Activated T-helper 9 cell treated with anti-CD3 and anti-CD28 coated beads, Interleukin-2, amount 50 U/mL, for 16 hours (primary cell): ENCODE results near the gene NOL9.
"Not testable (repeated sequence)": the region's sequence is repeated elsewhere in the genome, so short reads cannot be mapped to it uniquely, and the experiment has no call there.

Experiments
- DNase-seq: peaks from one replicate; pipeline ENCODE4 v3.0.0-alpha.2; 2020; ENCODE audit warnings: low read depth

Gene NOL9

DNA sequence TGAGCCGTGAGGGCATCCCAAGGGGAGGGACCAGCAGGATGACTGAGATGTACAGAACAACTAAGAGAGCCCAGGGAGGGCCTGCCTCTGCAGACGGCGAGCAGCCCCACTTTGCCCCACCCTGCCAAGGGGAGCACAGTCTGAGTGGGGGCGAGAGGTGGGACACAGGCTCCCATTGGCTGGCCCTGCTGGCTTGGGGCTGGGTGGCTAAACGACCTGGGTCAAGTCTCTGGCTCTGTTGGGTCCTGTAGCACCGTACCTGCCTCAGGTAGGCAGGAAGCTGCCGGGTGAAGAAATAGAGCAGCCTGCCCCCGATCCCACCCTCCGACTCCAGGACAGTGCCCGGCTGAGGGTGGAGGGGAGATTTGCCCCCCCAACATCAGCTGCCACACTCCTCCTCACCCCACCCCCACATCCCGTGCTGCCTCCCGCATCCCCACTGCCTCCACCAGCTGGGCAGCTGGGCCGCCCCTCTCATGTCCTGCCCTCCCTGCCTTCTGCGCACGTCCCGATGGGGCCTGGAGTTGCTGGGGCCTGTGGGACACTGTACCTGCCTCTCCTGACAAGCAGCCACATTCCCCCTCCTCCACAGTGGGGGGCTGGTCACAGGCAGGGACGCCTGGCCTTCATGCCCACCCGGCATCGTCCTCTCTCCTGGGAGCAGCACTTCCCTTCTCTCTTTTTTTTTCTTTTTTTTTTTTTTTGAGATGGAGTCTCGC, 50.3 kb downstream of the NOL9 start:
- DNase-seq, result no peak

DNA sequence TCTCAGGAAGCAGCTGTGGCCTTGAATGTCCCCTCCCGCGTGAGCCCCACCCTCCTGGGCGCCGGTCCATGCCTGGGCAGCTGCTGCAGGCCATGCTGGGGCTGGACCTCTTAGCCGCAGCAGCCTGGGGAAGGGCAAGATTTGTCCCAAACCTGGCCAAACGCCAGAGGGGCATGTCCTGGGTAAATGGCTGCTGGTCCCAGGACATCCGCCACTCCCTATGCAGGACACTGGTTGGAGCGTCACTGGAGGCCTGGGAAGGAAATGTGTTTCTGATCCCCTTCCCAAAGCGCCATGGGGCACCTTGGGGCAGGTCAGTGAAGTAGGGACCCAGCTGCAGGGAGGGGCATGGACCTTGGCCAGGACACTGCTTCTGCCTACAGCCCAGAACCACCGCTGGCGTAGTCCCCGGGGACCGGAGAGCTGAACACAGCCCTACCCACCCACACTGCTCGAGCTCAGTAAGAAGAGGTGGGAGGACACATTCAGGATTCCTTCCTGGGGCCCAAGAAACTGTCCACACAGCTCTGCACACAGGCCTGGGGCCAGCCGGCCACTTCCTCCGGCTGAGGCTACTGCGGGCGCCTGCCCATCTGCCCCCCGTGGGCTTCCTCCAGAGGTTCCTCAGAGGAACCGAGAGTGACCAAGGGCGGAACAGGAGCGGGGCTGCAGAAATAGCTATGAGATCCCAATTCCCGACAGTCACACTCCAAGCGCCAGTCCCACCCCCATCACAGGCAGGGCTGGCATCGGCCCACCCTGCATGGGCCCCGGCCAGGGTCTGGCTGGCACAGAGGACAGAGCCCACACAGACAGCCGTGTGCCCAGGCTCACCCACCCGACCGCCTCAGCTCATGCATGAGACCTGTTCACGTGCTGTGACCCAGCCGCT, 52.1 kb downstream of the NOL9 start:
- no peak for DNase-seq

DNA sequence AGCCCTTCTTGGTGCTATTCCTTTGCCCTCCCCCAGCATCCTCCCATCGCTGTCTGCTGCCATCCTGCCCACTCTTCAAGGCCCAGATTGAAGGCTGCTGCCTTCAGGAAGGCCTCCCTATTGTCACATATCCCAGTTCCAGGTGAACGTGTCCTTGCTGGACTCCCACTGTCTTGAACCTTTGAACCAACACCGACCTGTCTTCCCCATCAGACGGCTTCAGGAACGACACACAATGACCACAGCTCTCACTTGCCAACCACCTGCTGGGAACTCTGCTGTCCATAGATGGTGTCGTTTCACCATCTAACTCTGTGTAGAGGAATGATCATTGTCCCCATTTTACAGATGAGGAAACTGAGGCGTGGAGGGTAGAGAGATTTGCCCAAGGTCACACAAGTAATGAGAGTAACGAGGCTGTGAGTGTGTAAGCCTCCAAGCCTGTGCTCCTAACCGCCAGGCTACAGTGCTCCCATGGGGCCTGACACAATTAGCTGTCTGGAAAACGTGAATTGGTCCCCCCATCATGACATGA, 53.0 kb downstream of the NOL9 start:
- DNase-seq, result no peak

DNA sequence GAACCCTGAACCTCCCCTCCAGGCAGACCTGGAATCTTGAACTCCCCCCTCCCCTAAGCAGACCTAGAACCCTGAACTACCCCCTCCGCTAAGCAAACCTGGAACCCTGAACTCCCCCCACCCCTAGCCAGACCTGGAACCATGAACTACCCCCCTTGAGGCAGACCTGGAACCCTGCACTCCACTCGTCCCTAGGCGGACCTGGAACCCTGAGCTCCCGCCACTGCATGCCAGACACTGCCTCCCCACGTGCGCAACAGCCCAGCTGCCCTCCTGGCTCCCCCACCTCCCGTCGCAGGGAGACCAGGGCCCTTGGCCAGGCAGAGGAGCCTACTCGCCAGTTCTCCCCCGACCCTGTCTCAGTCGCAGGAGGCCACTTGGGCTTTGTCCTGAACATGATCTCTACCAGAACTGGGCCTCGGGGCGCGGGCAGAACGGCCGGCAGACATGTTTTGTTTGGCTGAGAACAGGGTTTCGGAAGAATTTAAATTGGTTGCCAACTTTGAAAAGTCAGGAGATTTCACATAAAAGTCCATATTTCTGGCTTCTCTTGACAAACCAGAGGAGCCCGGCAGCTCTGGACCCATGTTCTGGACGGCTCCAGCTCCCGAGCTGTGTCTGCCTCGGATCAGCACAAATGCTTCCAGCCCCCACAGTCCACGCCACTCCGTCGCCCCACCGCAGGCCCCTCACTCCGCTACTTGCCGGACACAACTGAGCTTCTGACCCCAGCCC, 53.6 kb downstream of the NOL9 start:
- no peak for DNase-seq

DNA sequence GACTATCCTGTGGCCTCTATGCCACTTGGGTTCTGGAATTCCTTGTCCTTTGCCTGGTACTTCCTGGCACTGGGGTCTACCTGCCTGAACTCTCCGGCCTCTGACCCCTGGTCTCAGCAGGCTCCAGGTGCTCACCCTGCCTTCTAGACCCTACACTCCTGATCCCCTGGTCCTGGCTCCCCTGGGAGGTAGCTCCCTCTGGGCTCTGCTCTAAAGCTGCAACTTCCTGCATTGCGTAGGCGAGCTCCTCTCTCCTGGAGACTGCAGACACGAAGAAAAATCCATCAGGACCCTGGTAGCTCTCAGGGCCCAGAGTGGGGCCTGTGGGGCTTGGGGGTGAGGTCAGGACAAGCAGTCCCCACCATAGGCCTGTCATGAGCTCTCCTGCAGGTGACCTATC, 55.0 kb downstream of the NOL9 start:
- no peak for DNase-seq

DNA sequence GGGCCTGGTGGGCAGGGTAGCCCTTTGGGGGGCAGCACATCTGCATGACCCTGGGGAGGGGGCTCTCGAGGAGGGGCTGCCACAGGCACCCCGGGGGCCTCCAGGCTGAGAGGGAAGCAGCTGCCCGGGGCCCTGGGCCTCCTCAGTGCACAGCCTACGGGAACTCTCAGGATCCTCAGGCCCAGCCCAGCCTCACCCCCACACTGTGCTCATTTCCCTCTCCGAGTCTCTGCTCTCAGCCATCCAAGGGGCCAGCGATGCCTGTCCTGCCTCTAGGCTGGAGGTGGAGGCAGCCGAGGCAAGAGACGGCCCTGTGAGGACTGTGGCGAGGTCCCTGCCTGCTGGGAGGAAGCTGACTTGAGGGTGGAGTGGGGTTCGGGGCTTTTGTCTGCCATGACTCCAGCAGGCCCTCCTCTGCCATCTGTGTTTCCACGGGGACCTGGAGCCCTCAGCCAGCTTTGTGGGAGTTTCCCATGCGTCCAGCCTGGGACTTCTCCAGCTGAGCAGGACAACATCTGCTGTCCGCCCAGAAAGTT, 55.7 kb downstream of the NOL9 start:
- no peak for DNase-seq

DNA sequence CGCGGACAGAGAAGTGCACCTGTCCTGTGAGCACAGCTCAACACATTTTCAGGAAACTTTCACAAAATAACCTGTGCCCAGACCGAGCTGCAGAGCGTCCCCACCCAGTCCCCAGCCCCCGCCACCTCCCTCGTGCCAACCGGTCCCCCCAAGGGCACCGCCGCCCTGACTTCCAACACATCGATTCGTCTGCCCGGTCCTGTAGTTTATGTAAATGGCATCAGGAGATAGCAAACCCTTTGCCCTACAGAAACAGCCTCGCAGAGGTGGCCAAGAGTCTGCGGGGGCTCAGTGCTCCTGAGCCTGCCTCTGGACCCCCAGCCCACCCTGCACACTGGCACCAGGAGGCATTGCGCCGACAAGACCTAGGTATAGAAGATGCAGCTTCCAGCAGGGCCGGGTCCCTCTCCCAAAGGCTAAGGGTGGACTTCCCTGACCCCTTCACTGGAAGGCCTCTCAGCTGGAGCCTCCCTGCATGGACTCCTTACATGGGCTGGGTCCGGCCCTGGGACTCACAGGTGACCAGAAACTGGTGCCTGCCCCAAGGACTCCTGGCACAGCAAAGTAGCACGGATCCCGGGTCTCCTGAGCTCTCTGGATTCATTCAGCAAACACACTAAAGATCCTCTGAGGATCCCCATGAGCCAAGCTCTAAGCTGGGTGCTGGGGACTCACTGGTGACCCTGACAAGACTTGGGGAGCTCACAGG, 56.3 kb downstream of the NOL9 start:
- DNase-seq, result no peak

DNA sequence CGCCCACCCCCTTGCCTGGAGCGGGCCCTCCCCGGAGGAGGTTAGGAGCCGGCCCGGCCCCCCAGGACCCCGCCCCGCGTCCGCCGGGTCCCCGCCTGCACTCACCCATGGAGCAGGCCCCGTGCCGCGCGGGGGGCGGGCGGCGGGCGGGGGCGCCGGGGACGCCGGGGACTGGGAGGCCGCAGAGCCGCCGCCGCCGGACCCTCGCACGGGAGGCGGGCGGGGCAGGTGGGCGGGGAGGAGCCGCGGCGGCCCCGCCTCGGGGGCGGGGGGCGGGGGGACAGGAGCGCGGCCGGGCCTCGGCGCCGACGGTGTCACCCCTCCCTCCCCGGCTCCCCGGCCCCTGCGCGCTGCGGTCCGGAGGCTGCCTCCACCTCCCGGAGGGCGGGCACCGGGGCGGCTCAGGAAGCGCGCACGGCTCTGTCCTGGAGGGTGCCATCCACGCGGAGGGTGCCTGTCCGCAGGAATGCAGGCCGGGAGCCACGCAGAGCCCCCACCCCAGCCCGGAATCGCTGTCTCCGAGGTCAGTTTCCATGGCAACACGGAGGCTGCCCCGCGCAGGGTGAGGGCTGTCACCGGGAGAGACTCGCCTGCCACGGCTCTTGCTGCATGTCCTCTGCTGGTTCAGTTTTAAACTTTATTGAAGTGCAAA, 57.0 kb downstream of the NOL9 start:
- DNase-seq, result peak; percentile 46

DNA sequence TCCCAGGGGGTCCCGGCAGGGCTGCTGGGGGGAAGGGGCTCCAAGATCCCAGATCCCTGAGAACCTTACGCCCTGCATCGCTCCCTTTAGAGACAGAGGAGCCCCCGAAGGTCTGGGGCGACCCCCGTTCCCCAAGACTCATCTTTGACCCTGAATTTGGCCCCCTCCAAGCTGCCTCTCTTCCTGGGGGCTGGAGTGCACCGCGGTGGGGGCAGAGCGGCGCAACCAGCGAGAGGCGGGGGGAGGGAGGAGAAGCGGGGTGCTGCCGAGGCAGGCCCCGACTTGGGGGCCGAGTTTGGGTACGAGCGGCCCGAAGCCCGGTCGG, 57.5 kb downstream of the NOL9 start:
- DNase-seq, result no peak

DNA sequence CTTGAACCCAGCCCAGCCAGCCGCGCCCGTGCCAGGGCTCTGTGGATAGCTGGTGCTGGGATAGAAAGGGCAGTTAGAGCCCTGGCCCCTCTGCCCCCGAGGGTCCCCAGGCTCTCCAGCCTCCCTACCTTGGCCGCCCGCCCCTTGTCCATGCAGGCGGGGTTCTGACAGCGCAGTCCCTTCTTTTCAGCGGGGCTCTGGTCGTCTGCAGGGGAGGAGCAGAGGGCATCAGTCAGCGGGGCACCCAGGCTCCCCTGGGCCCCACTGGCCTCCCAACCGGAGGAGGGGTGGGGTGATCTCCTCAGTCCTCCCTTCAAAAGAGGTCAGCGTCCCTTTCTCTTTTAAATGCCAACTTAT, 58.0 kb downstream of the NOL9 start:
- no peak for DNase-seq

DNA sequence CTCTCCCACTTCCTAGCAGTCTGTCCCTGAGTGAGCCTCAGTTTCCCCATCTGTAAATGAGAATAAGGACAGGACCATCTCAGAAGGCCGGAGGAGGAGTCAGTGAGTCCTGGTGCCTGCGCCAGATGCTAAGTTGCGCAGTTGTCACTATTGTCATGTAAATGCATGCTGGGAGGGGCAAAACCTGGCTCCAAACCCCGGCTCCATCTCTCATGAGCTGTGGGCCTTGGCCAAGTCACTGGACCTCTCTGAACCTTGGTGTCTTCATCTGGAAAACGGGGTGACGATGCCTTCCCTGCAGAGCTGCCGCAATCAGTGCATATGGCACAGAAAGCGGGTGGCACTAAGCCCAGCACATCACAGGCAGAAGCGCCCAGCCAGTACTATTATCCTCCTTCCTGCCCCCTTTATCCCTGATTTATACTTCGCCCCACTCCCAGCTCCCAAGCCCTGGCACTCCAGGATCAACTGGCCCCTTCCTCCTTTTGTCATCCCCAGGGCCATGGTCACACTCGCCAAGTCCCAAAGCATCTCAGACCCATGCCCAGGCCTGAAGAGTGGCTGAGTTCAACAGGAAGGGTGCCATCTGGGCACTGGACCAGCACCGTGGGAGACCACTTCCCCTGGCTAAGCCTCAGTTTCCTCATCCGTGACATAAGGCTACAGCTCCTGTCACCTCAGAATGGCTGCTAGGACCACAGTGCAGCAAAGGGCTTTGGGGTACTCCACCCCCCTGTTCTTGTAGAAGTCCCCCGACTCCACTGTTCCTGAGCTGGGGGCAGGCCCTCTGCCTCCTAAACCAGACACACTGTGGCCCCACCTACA, 58.6 kb downstream of the NOL9 start:
- no peak for DNase-seq

DNA sequence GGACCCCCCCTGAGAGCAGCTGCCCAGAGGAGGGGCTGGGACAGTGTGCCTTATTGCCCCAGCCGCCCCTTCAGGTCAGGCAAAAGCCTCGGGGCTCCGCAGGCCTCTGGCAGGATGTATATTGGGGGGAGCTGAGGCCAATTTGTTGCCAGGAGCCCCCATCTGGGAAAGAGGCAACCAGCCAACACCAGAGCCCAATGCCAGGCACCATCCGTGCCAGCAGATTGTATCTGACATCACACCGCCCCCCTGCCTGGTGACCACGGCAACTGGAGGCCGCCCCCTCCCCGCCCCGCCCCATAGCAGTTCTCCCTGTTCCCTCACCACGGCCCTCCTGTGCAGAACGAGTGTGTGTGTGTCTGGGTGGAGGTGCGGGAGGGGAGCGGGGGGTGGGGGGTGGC, 59.3 kb downstream of the NOL9 start:
- no peak for DNase-seq

DNA sequence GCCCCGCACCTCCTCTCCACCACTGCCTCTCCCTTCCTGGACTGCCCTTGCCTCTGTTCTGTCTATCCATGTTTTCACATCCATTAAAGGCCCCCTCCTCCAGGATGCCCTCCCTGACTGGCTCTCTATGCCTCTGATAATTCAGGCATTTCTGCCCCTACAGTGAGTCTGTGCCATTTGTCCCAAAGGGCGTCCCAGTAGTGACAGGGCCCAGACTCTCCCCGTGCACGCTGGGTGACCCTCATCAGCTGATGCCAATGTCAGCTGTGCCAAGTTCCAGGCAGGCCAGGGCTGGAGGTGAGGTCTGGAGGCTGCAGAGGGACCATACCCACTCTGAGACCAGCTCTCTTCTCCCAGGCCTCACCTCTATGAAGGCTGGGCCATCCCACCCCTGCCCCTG, 59.7 kb downstream of the NOL9 start:
- DNase-seq, result no peak

DNA sequence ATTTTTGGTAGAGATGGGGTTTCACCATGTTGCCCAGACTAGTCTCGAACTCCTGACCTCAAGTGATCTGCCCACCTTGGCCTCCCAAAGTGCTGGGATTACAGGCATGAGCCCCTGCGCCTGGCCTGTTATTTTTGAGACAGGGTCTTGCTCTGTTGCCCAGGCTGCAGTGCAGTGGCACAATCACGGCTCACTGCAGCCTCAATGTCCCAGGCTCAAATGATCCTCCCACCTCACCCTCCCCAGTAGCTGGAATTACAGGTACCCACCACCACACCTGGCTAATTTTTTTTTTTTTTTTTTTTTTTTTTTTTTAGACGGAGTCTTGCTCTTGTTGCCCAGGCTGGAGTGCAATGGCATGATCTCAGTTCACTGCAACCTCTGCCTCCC, 60.5 kb downstream of the NOL9 start:
- not testable (repeated sequence) for DNase-seq

DNA sequence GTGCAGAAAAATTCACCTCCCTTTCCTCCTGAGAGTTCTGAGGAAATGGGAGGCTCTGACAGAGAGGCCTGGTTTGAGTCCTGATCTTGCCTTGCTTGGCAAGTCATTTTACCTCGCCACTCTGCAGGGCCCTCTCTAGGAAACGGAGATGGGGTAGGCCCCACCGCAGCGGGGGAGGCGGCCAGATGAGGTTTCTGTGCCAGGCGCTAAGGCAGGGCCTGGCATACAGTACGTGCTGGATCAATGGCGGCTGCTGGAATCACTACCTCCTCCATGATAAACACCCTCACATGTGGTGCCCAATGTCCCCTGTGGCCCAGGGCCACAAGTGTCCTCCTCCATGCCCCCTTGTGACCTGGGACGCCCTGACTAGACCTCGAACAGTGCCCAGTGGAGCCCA, 62.3 kb downstream of the NOL9 start:
- DNase-seq, result no peak

DNA sequence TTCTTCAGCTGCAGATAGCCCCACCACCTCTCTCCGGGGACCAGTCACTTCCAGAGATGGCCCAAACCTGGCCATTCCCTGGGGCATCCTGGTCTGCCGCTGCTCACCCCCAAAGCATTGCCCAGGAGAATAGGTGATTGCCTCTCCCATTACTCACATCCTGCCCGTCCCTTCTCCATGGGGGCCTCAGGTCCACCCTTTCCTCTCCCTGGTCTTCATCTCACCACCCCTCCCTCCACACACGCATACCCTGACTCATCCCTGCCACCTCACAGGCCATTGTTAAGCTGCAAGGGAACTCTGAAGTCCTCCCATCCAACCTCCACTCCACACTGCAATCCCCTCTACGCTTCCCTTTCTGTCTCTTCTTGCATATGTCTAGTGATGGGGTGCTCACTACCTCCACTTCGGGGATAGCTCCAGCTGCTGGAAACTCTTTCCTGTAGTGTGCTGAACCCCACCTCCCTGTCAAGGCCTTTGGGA, 62.8 kb downstream of the NOL9 start, which contains the start of gene PLEKHG5:
TSS of gene PLEKHG5 (minus strand) at position 188 of the 483 bp plus-strand sequence. CDS start 14,096 bp downstream, outside the sequence.
- DNase-seq, result no peak

DNA sequence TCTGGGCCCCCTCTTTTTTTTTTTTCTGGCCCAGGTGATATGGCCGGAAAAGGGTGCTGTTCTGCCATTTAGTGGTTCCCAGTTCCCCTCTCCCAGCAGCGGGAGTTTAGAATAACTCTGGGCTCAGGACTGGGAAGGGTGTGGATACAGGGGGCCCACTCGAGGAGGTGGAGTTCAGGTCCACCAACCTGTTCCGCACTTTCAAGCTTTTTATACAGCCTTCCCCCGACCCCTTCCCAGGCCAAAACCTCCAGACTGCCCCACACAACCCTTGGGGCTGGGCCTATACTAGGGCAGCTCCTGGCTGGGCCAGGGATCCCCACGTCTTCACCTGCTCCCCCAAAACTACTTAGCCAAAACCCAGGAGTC, 63.2 kb downstream of the NOL9 start:
- no peak for DNase-seq

DNA sequence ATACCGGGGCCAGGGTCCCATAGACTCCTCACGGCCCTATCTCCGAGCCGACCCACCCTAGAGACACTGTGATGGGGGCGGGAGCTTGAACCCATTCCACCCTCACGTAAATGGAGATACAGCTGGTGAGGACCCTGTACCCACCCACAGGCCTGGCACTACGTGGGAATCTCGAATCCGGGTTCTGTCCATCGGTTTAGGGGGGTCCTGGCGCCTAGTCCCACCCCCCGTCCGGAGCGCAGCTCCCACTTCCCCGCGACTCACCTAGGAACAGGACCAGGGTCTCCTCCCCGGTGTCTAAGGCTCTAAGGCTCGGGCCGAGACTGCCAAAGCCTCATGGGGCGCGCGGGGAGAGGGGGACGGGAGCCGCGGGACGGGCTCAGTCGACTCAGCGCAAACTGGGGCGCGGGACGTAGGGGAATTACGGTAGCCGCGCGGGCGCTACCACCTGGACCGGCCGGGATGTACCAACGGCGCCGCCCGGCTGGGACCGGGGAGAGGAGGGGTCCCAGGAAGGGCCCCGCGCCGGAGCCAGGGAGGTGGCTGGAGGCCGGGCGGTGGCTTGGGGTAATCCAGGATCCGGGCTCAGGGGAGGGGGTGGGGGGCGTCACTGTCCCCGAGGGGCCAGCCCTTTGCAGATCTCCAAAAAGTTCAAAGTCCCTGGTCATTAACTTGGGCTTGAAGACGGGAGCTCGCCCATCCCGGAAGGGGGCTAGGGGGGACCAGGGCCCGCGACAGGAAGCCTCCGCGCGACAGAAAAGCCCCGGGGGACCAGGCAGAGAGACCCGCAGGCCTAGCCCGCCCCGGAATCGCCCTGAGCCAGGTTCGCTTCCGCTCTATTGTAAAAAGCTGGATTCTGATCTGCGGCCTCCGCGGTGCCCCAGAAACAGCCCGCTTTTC, 63.9 kb downstream of the NOL9 start:
- DNase-seq, result peak; percentile 36

DNA sequence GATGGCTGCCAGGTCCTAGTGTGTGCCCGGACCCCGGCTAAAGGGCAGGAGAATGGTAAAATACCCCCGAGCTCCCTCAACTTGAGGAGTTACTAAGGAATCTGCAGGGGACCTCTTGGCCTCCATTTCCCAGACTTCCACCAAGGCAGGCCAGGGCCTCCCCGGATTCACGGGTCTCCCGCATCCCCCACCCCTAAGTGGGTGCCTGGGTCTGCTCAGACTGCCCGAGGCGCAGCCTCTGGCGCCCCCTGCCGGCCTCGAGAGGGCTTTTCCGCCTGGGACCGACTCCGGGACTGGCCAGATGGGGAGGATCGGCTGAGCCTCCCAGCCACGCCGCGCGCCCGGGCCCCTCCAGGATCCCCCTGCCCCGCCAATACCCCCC, 64.5 kb downstream of the NOL9 start:
- peak; percentile 72 for DNase-seq
